GM12874 (cell line): ENCODE results near the gene OXTR.

Source experiments
- TF ChIP-seq, protein P1 (sequence below): IDR thresholded peaks from 2 replicates; pipeline ENCODE4 v1.5.1; 2011; ENCODE audit warnings: low read depth, mild to moderate bottlenecking, control low read depth, low read length, moderate library complexity; ENCODE audit not compliant: insufficient read depth

The OXTR gene

DNA sequence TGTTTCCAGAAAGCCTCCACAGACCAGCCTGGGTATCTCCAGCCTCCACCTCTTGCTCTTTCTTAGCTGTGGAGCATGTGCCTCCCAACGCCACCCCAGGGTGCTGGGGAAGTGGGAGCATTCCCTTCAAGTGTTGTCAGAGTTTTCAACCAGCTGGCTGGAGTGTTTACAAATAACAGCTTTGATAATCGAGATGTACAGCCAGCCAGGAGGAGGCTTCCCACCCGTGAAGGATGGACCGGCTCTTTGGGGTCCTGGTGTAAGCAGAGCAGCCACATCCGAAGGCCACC lies 8.5 kb upstream of the OXTR start:
- TF ChIP-seq, protein P1, sequence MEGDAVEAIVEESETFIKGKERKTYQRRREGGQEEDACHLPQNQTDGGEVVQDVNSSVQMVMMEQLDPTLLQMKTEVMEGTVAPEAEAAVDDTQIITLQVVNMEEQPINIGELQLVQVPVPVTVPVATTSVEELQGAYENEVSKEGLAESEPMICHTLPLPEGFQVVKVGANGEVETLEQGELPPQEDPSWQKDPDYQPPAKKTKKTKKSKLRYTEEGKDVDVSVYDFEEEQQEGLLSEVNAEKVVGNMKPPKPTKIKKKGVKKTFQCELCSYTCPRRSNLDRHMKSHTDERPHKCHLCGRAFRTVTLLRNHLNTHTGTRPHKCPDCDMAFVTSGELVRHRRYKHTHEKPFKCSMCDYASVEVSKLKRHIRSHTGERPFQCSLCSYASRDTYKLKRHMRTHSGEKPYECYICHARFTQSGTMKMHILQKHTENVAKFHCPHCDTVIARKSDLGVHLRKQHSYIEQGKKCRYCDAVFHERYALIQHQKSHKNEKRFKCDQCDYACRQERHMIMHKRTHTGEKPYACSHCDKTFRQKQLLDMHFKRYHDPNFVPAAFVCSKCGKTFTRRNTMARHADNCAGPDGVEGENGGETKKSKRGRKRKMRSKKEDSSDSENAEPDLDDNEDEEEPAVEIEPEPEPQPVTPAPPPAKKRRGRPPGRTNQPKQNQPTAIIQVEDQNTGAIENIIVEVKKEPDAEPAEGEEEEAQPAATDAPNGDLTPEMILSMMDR: no peak

- TF ChIP-seq, protein P1: no peak
These were observed 8.0 kb upstream of the OXTR start for GRCh38 chr3:8777201-8777977.

- TF ChIP-seq, protein P1: no peak
These were observed 7.0 kb upstream of the OXTR start for GRCh38 chr3:8776406-8776805.

DNA sequence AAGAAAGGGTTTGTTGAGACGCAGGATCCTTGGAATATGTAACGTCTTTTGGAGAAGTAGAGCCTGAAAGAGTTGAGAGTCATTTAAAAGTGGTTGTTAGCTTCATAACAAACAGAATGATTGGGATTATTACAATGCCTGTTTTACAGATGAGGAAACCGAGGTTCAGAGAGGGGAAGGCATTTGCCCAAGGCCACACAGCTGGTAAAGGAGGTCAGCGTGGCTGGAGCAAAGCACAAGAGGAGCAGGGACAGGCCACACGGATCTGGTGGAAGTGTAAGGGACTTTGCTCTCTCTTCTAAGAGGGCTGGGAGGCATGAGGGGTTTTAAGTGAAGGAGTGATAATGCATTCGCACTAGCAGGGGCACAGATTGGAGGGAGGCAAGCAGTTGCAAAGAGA lies 6.2 kb upstream of the OXTR start:
- TF ChIP-seq, protein P1: no peak

DNA sequence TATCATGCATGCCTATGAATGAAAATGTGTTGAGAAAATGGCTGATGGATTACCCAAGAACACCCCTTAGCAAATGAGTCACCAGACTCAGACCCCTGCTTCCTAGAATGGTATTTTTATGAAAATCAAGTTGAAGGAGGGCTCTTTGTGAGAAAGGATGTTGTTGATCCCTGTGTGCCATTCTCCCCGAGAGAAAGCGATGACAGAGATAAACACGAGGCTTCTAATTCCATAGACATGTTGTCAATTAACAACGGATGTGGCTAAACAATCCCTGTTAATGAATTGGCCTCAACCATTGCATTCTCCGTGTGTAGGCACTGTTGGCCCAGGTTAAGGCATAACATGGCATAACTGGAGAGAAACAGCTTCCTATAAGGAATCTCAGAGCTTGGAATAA lies 5.8 kb upstream of the OXTR start:
- TF ChIP-seq, protein P1: no peak

GRCh38 chr3:8773941-8774542 lies 4.6 kb upstream of the OXTR start:
- TF ChIP-seq, protein P1: no peak

GRCh38 chr3:8768364-8769087 lies 887 bp downstream of the OXTR start:
- TF ChIP-seq, protein P1: no peak
